Panc1 (cell line): ENCODE data around the gene PSMB5. TPM values are rescaled to one million over a fixed set of nuclear protein-coding genes. Genes with fewer than 3 reads are reported as not detected.

Source experiments
- ATAC-seq: fragments of 200-7000 bp; cut with Tn5 transposase; 2 replicates; pipeline ENCODE4 v1.9.1; 2020; ENCODE audit warnings: mild to moderate bottlenecking, moderate library complexity
- BruUV-seq: library from RNA; stranded (reverse); fragments of 400-500 nt; replicated peaks from 2 replicates; lab custom pipeline; 2021; lab: Mats Ljungman, UMichigan
- CTCF ChIA-PET: fragments of 300-600 bp; sonication (Branson Sonifier 250); formaldehyde crosslinking; loops from one replicate; lab custom pipeline; 2022; ENCODE audit warnings: antibody characterized with exemption; lab: Charles Lee
- POLR2A ChIA-PET: fragments of 300-600 bp; sonication (Branson Sonifier 250); formaldehyde crosslinking; loops from one replicate; lab custom pipeline; 2022; ENCODE audit warnings: antibody characterized with exemption; lab: Charles Lee
- DNase-seq: peaks from one replicate; pipeline ENCODE4 v3.0.0-alpha.2; 2010; ENCODE audit warnings: low read depth, low spot score
- H3K27ac ChIP-seq: 2 replicates; pipeline ENCODE4 v1.5.1; 2011; ENCODE audit warnings: mild to moderate bottlenecking, low read length, inconsistent platforms
- H3K27me3 ChIP-seq: fragments of 200-500 bp; sonication (Bioruptor generic); 2 replicates; pipeline ENCODE4 v1.6.0; 2014; ENCODE audit warnings: low read length, inconsistent platforms; ENCODE audit not compliant: control insufficient read depth, insufficient read depth
- H3K36me3 ChIP-seq: fragments of 200-500 bp; sonication (Bioruptor generic); 2 replicates; pipeline ENCODE4 v1.5.1; 2014; ENCODE audit warnings: inconsistent platforms, mild to moderate bottlenecking, low read length, moderate library complexity; ENCODE audit not compliant: control insufficient read depth, insufficient read depth
- H3K4me1 ChIP-seq: 2 replicates; pipeline ENCODE4 v1.5.1; 2011; ENCODE audit warnings: inconsistent platforms, mild to moderate bottlenecking, low read length, moderate library complexity; ENCODE audit not compliant: control insufficient read depth, insufficient read depth
- H3K4me3 ChIP-seq, 2 experiments: 2 replicates each; pipeline ENCODE4 v1.5.1; 2011 to 2012; ENCODE audit warnings: low read depth in 2 of 2, low read length in 2 of 2, mild to moderate bottlenecking in 2 of 2, inconsistent platforms in 1 of 2, moderate library complexity in 1 of 2
- H3K9me3 ChIP-seq: fragments of 200-500 bp; sonication (Bioruptor generic); 2 replicates; pipeline ENCODE4 v1.5.1; 2014; ENCODE audit warnings: low read depth, mild to moderate bottlenecking, inconsistent platforms, low read length, moderate library complexity; ENCODE audit not compliant: control insufficient read depth, insufficient read depth
- CTCF ChIP-seq: fragments of 450-650 bp; IDR thresholded peaks from 2 replicates; pipeline ENCODE4 v1.5.1; 2017; ENCODE audit warnings: mild to moderate bottlenecking
- POLR2AphosphoS5 ChIP-seq: IDR thresholded peaks from 2 replicates; pipeline ENCODE4 v1.6.1; 2012; ENCODE audit warnings: mild to moderate bottlenecking, low read depth, low read length, moderate library complexity
- REST ChIP-seq, 2 experiments: IDR thresholded peaks; 2 replicates each; pipeline ENCODE4 v1.6.1; 2011 to 2012; ENCODE audit warnings: low read depth in 2 of 2, control low read depth in 1 of 2, low read length in 1 of 2, mild to moderate bottlenecking in 1 of 2, moderate library complexity in 1 of 2; ENCODE audit not compliant: insufficient read depth in 1 of 2
- SIN3A ChIP-seq: IDR thresholded peaks from 2 replicates; pipeline ENCODE4 v1.6.1; 2012; ENCODE audit warnings: low read depth, mild to moderate bottlenecking, low read length, moderate library complexity, borderline replicate concordance; ENCODE audit not compliant: insufficient read depth
- TCF7L2 ChIP-seq: IDR thresholded peaks from 2 replicates; pipeline ENCODE4 v1.6.1; 2011; ENCODE audit warnings: mild to moderate bottlenecking, low read depth, low read length, inconsistent platforms
- in situ Hi-C: cut with HindIII; loops from 2 replicates; pipeline ENCODE4 v1.10.0; 2016; ENCODE audit warnings: low sequenced_read_pairs, low pct_unique_long_range_greater_than_20kb
- intact Hi-C: fragments of 100-400 bp; cut with micrococcal nuclease; formaldehyde crosslinking; loops from one replicate; pipeline ENCODE4 v1.10.0; 2022; ENCODE audit not compliant: unreplicated experiment
- total RNA-seq: library from RNA; stranded (reverse); gene quantifications from one replicate; pipeline ENCODE4 v1.2.1, GENCODE V29; 2021; ENCODE audit not compliant: unreplicated experiment

Gene PSMB5
- total RNA-seq, 1 experiment from 2014 or later: 149 TPM

GRCh38 chr14:22978981-22979671, 55.6 kb downstream of the PSMB5 start:
- Histone ChIP-seq H3K4me3 (peak overlapping the region; percentile 66 to 76), H3K27me3 (no peaks in the 10 kb centered on the region), H3K27ac (peak overlapping the region; percentile 96), H3K4me1 (peaks cover 29% of the 10 kb centered on the region), H3K36me3 (peaks cover 3% of the 10 kb centered on the region; the same call in 1 of the 2 replicates), H3K9me3 (no peaks in the 10 kb centered on the region)
- no peak for DNase-seq
- in situ Hi-C loops: no loop called here
- no peak for ATAC-seq
- TF ChIP-seq REST (IDR thresholded peaks at IDR 0.05; ENCODE audit: insufficient read depth in 1 of 2, low read depth in 2 of 2, low read length in 1 of 2) (no peak), TCF7L2 (no peak), SIN3A (no peak), CTCF (no peak), POLR2AphosphoS5 (no peak)
- ChIA-PET POLR2A (no interaction called here), CTCF (no interaction called here)
- no TSS peak for BruUV-seq
- intact Hi-C loops: no loop called here

GRCh38 chr14:22978487-22978837, 56.2 kb downstream of the PSMB5 start:
- Histone ChIP-seq H3K27ac (peak overlapping the region; percentile 96), H3K27me3 (no peaks in the 10 kb centered on the region), H3K36me3 (peaks cover 3% of the 10 kb centered on the region; the same call in 1 of the 2 replicates), H3K4me3 (peak overlapping the region; percentile 66 to 76), H3K4me1 (peaks cover 29% of the 10 kb centered on the region), H3K9me3 (no peaks in the 10 kb centered on the region)
- intact Hi-C loops (no loop called here), in situ Hi-C loops (no loop called here)
- ATAC-seq (no peak), DNase-seq (no peak)
- BruUV-seq: no TSS peak
- POLR2A ChIA-PET: no interaction called here
- CTCF ChIA-PET: interaction anchor here (0.8 kb wide), 1 partner anchor 18 kb away, joined by 7 read pairs; no protein-coding TSS in a partner anchor
- TF ChIP-seq CTCF (no peak), TCF7L2 (no peak), POLR2AphosphoS5 (no peak), REST (IDR thresholded peaks at IDR 0.05; ENCODE audit: insufficient read depth in 1 of 2, low read depth in 2 of 2, low read length in 1 of 2) (no peak), SIN3A (no peak)
